Smooth muscle cell of bladder (primary cell): ENCODE data around the gene PKM. TPM values are rescaled to one million over a fixed set of nuclear protein-coding genes. Genes with fewer than 3 reads are reported as not detected.

Experiments used
- total RNA-seq: library from RNA; depleted of rRNA; stranded (reverse); fragments of >200 nt; gene quantifications from 2 replicates; pipeline ENCODE4 v1.2.3, GENCODE V29; 2014

PKM gene
- 1,541 and 1,569 TPM in 2 replicates for total RNA-seq

DNA sequence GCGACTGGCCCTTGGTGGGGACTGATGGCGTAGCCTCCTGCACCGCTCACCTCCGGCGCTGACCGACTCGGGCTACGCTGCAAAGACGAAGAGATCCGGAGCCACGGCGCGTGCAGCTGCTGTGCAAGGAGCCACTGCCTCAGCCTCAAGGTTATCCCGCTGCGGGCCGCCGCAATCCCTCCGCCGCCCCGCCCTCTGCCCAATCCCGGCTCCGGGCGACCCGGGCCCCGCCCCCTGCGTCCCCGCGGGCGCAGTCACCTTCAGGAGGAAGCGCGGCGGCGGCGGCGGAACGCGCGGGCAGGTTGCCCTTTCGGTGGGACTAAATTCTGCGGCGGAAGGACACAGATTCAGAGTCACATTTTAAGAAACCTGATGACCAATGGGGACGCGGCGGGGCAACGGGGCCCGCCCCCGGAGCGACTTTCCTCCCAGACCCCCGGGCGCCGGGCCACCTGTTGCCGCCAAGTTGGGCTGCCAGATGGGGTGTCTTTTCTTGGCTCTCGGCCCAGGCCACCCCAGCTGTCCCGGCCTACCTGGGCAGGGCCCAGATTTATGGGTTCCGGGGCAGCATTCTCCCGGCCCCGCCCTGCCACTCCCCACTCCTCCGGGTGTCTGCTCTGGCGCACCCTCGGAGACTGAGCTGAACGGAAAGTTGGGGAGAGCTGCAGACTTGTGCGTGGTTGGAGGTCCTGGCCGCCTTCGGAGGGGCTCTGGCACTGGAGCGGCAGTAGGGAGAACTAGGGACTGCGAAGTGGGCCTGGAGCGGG lies at the start of gene PKM:
Gene PKM, minus strand, starts transcription at position 125 of the 767 bp plus-strand sequence. CDS start 12,093 bp downstream, outside the sequence.

DNA sequence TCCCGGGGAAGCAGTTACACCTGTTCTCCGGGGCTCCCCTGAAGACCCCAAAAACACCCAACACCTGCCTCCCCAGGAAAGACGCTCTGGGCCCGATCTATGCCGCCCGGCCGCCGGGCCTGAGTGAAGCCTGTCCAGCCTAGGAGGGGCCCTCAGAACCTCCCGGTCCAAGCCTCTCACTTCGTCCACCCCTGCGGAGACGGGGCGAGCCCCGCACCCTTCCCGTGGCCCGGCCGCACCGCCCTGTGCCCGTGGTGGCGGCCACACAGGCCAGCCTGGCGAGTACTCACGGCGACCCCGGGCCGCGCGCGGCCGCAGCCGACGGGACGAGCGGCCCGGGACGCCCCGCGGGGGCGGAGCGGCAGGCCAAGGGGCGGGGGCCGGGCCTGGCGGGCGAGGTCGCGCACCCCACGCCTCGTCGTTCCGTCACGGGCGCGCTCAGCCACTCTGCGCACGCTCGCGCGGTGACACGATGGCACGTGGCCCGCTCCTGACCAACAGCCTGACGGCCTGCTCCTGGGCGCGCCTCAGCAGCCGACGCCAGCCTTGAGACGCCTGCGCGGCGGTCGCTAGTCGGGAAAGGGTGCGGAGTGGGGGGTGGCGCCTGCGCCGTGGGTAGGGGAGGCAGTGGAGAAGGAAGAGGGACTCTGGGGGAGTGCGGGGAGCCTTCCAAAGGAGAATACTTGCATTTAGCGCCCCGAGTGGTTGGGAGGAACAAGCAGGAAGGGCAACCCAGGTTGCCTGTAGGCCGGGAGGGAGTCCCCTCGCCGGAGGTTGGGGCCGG lies 41.4 kb upstream of the PKM start, which contains the start of gene PARP6:
Gene PARP6, minus strand, starts transcription at position 342 of the 784 bp plus-strand sequence. CDS start 5,077 bp downstream, outside the sequence.

DNA sequence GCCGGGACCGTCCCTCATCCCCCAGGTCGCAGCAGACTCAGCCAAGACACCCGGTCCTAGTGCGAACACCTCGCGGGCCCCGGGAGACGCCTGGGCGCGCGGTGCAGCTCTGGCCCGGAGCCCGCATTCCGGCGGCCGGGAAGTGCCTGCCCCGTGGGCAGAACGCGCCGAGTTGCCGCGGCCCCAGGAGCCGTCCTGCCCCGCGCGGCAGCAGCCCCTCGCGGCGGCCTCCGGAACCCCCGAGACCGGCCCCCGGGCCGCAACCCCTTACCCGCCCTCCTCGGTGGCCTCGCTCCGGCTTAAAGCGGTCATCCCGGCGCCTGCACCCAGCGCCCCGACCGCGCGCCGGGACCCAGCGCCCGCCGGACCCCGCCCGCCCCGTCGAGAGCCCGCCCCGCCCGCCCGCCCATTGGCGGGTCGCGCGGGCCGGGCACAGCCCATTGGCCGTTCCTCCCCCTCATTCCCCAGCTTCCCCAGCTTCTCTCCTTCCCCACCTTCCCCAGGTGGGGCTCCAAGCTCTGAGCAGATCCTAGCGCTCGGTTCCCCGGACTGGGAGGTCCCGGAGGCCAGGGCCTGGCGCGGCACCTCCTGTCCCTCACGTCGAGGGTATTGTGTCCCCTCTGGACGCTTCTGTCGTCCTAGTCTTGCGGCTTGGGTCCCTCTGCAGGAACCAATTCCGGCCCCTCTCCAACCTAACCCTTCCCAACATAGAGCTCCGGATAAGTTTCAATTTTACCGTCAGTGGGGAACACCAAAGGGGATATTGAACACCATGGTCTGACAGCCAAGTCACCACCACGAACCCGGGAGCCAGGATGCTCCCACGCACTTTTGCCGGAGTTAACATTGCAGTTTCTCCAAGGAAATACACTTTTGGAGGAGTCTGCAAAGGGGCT lies 33.3 kb downstream of the PKM start, which contains the start of gene GRAMD2A:
Gene GRAMD2A, minus strand, starts transcription at position 328 of the 896 bp plus-strand sequence.

Other genes with a start within 250 kb of the PKM start
- gene MYO9A, start 113.0 kb downstream of the PKM start, total RNA-seq: 29.5 and 31.0 TPM in 2 replicates
- gene SENP8, start 112.8 kb downstream of the PKM start, total RNA-seq: 1.8 and 2.6 TPM in 2 replicates
- 0.14 and 0.55 TPM in 2 replicates for gene GRAMD2A, start 33.4 kb downstream of the PKM start, total RNA-seq
- 10.2 and 13.5 TPM in 2 replicates for gene PARP6, start 41.4 kb upstream of the PKM start, total RNA-seq
- gene CELF6, start 89.0 kb upstream of the PKM start, total RNA-seq: under 0.01 and 0.18 TPM in 2 replicates
- 58.6 and 64.3 TPM in 2 replicates for gene HEXA, start 144.8 kb upstream of the PKM start, total RNA-seq
- not detected in 2 replicates for gene TMEM202, start 167.1 kb upstream of the PKM start, total RNA-seq
- gene ARIH1, start 243.1 kb upstream of the PKM start, total RNA-seq: 25.2 and 31.7 TPM in 2 replicates